ENCODE data around the gene MRPS12.

- TF ChIP-seq ZNF572 (CRISPR knock-in tag; IDR thresholded peaks at IDR 0.05) (0 out of 2 replicates have a peak, but pooled peaks have one; percentile 28), GABPA (IDR thresholded peaks at IDR 0.05; ENCODE audit: low read depth, low read length) (peak; percentile 64), GABPA (CRISPR knock-in tag; IDR thresholded peaks at IDR 0.05; ENCODE audit: low read depth) (peak; percentile 88), DNMT3B (CRISPR knock-in tag; conservative IDR thresholded peaks at IDR 0.05) (no peak)
These were observed at the start of gene MRPS12 for GRCh38 chr19:38930776-38931520.
